Spleen (tissue), 7 donors: ENCODE measurements around the gene ACOXL.

Experiments
- POLR2A ChIP-seq, 3 donors: fragments of 450-650 bp; IDR thresholded peaks; one replicate each; pipeline ENCODE4 v1.5.1; 2017; ENCODE audit warnings: antibody characterized with exemption in 3 of 3, mild to moderate bottlenecking in 1 of 3
- TF ChIP-seq, protein P1 (sequence below), 11 experiments: fragments of 200-600 bp in 7 of 11; fragments of 450-650 bp in 4 of 11; sonication (generic) in 4 of 11; IDR thresholded peaks in 8 of 11; conservative IDR thresholded peaks in 3 of 11; 1 replicate in 7 of 11; 2 replicates in 4 of 11; pipeline versions ENCODE4 v1.4.0 to v1.8.0; 2016 to 2021; ENCODE audit warnings: antibody characterized with exemption in 11 of 11, inconsistent platforms in 4 of 11, mild to moderate bottlenecking in 1 of 11
- donor health status: DM: no; HTN: no; CAD: no; lungs with moderate emphysema.
- donor health status: DM: no; HTN: no; CAD: no.
- donor health status: DM: no; HTN: no; CAD: no.

DNA sequence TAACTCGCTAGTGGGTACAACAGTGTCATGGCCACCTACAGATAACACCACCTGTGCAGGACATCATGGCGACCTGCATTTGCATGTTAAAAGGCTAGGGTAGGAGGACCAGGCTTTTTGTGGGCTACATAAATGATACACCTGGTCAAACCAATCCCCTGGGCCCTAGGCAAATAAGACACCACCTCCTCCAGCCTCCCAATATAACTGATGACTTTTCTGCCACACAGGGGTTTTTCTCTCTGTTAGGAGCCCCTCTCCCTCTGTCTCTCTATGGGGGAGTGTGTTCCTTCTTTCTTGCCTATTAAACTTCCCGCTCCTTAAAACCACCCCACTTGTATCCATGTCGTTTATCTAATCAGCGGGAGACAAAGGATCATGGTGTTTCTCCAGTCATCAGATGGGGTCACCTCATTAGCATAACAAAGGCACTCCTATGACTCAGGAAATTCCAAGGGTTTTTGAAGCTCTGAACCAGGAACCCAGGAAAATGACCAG lies 43.7 kb upstream of the ACOXL start:
- TF ChIP-seq, protein P1, sequence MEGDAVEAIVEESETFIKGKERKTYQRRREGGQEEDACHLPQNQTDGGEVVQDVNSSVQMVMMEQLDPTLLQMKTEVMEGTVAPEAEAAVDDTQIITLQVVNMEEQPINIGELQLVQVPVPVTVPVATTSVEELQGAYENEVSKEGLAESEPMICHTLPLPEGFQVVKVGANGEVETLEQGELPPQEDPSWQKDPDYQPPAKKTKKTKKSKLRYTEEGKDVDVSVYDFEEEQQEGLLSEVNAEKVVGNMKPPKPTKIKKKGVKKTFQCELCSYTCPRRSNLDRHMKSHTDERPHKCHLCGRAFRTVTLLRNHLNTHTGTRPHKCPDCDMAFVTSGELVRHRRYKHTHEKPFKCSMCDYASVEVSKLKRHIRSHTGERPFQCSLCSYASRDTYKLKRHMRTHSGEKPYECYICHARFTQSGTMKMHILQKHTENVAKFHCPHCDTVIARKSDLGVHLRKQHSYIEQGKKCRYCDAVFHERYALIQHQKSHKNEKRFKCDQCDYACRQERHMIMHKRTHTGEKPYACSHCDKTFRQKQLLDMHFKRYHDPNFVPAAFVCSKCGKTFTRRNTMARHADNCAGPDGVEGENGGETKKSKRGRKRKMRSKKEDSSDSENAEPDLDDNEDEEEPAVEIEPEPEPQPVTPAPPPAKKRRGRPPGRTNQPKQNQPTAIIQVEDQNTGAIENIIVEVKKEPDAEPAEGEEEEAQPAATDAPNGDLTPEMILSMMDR (IDR thresholded peaks at IDR 0.05 in 8 of 11, conservative IDR thresholded peaks at IDR 0.05 in 3 of 11), result no peak
- TF ChIP-seq POLR2A (IDR thresholded peaks at IDR 0.05), result no peak
